A549 treated with AZD2906 at 1 μM for 4 hours (cell line): ENCODE data around the gene KIF21A. TPM values are rescaled to one million over a fixed set of nuclear protein-coding genes. Genes with fewer than 3 reads are reported as not detected.

ENCODE experiments used
- total RNA-seq: library from RNA; stranded (reverse); fragments of 200-300 nt; extraction: Qiagen RNA extraction; gene quantifications from 5 replicates; pipeline ENCODE4 v1.2.3, GENCODE V29; 2022

Gene KIF21A
- total RNA-seq, result 16.0 to 23.1 TPM (median 19.1 TPM) in 5 replicates

GRCh38 chr12:39443081-39443928 lies at the start of gene KIF21A:
Gene KIF21A, minus strand, starts transcription at chr12:39443120. Its CDS starts 150 bp downstream, at chr12:39442970.

Other genes with a start within 250 kb of the KIF21A start
- gene ABCD2, start 176.7 kb upstream of the KIF21A start, total RNA-seq, result not detected in 5 replicates